HepG2 (cell line): Measurements from ENCODE around the gene TEDC1. TPM values are rescaled to one million over a fixed set of nuclear protein-coding genes. Genes with fewer than 3 reads are reported as not detected.

Experiments used
- CEBPG ChIP-seq: IDR thresholded peaks from 2 replicates; pipeline ENCODE4 v1.6.1; 2016
- ERF ChIP-seq: IDR thresholded peaks from 2 replicates; pipeline ENCODE4 v1.6.1; 2018; ENCODE audit warnings: missing biosample characterization, missing genetic modification reagents
- FOXO4 ChIP-seq: sonication (generic); formaldehyde crosslinking; conservative IDR thresholded peaks from 2 replicates; pipeline ENCODE4 v1.8.1; 2023; ENCODE audit warnings: missing genetic modification reagents
- KAT8 ChIP-seq: IDR thresholded peaks from 2 replicates; pipeline ENCODE4 v1.6.1; 2016; ENCODE audit warnings: missing genetic modification reagents, missing compliant biosample characterization
- KLF16 ChIP-seq, 2 experiments: sonication (generic) in 1 of 2; formaldehyde crosslinking in 1 of 2; IDR thresholded peaks; 2 replicates each; pipeline versions ENCODE4 v1.6.1 to v1.8.0; 2016 to 2023; ENCODE audit warnings: missing genetic modification reagents in 2 of 2, missing compliant biosample characterization in 1 of 2
- MYC ChIP-seq: sonication (generic); formaldehyde crosslinking; IDR thresholded peaks from 2 replicates; pipeline ENCODE4 v1.9.0; 2021; ENCODE audit warnings: missing genetic modification reagents, borderline replicate concordance
- YY1 ChIP-seq: IDR thresholded peaks from 2 replicates; pipeline ENCODE4 v1.6.1; 2011; ENCODE audit warnings: low read length, low read depth, moderate library complexity, mild to moderate bottlenecking; ENCODE audit not compliant: insufficient read depth, insufficient replicate concordance
- ZBTB44 ChIP-seq: sonication (generic); formaldehyde crosslinking; IDR thresholded peaks from 2 replicates; pipeline ENCODE4 v1.4.0; 2020; ENCODE audit warnings: missing genetic modification reagents
- ZFP36L1 ChIP-seq: sonication (generic); formaldehyde crosslinking; IDR thresholded peaks from 2 replicates; pipeline ENCODE4 v1.8.0; 2022; ENCODE audit warnings: mild to moderate bottlenecking, missing genetic modification reagents, moderate library complexity
- ZFP37 ChIP-seq: sonication (generic); formaldehyde crosslinking; IDR thresholded peaks from 2 replicates; pipeline ENCODE4 v1.4.0; 2020; ENCODE audit warnings: missing genetic modification reagents, borderline replicate concordance
- ZHX2 ChIP-seq, 2 experiments: sonication (generic) in 1 of 2; formaldehyde crosslinking in 1 of 2; IDR thresholded peaks; 2 replicates each; pipeline versions ENCODE4 v1.6.1 to v1.9.0; 2014 to 2022; ENCODE audit warnings: antibody characterized with exemption in 1 of 2, borderline replicate concordance in 1 of 2, inconsistent platforms in 1 of 2, low read depth in 1 of 2, missing genetic modification reagents in 1 of 2
- ZNF124 ChIP-seq: sonication (generic); formaldehyde crosslinking; IDR thresholded peaks from 2 replicates; pipeline ENCODE4 v1.4.0; 2020; ENCODE audit warnings: missing genetic modification reagents
- ZNF382 ChIP-seq: sonication (generic); formaldehyde crosslinking; IDR thresholded peaks from 2 replicates; pipeline ENCODE4 v1.5.0; 2020; ENCODE audit warnings: missing genetic modification reagents, mild to moderate bottlenecking, borderline replicate concordance
- ZNF512B ChIP-seq: sonication (generic); formaldehyde crosslinking; IDR thresholded peaks from 2 replicates; pipeline ENCODE4 v1.5.1; 2020; ENCODE audit warnings: missing genetic modification reagents, mild to moderate bottlenecking, borderline replicate concordance
- ZNF891 ChIP-seq: sonication (generic); formaldehyde crosslinking; IDR thresholded peaks from 2 replicates; pipeline ENCODE4 v1.5.0; 2020; ENCODE audit warnings: mild to moderate bottlenecking, missing genetic modification reagents
- polyA plus RNA-seq, 8 experiments: library from polyadenylated mRNA; depleted of rRNA in 3 of 8; stranded (reverse) in 7 of 8; unstranded in 1 of 8; fragments of >200 nt; fragmentation: Illumina TruSeq in 4 of 8; extraction: Trizol in 4 of 8; gene quantifications; 2 replicates each; pipeline versions ENCODE4 v1.2.1 to v1.2.3, GENCODE V29; 2011 to 2016; ENCODE audit warnings: low read depth in 4 of 8, missing spikeins in 1 of 8, mixed read lengths in 1 of 8; ENCODE audit not compliant: insufficient read depth in 1 of 8
- total RNA-seq, 5 experiments: library from RNA; depleted of rRNA; stranded (reverse); fragments of >200 nt; fragmentation: Illumina TruSeq; extraction: Trizol; gene quantifications; 2 replicates each; pipeline ENCODE4 v1.2.3, GENCODE V29; 2016; ENCODE audit warnings: low read depth in 1 of 5

Gene TEDC1
- total and polyA plus RNA-seq, 2 of the 13 experiments (the other 11 are each of a cell fraction or from before 2014, with no cell fraction given), result 5.7 to 27.4 TPM

GRCh38 chr14:105499256-105500035, 8.4 kb downstream of the TEDC1 start (continued):
- TF ChIP-seq ZHX2 (IDR thresholded peaks at IDR 0.05; ENCODE audit: low read depth), result no peak
- TF ChIP-seq ZHX2 (CRISPR knock-in tag; IDR thresholded peaks at IDR 0.05; ENCODE audit: borderline replicate concordance), result no peak
- TF ChIP-seq YY1, result peak; percentile 55
- no peak for TF ChIP-seq ZBTB44 (CRISPR knock-in tag)
- no peak; the same call in 1 of the 2 replicates for TF ChIP-seq CEBPG (CRISPR knock-in tag)
- TF ChIP-seq ZNF382 (CRISPR knock-in tag), result no peak
- TF ChIP-seq ZNF891 (CRISPR knock-in tag), result no peak; the same call in none of the 2 replicates
- TF ChIP-seq ZFP36L1 (CRISPR knock-in tag), result no peak; the same call in 1 of the 2 replicates
- TF ChIP-seq MYC (CRISPR knock-in tag), result peak; percentile 94
- TF ChIP-seq ERF (CRISPR knock-in tag), result 0 out of 2 replicates have a peak, but pooled peaks have one; percentile 43
- peak in 1 of 2 experiments; percentile 53; a peak in 1 of 4 replicates for TF ChIP-seq KLF16 (CRISPR knock-in tag; IDR thresholded peaks at IDR 0.05)
- no peak for TF ChIP-seq ZNF124
- peak; percentile 82 for TF ChIP-seq ZFP37 (CRISPR knock-in tag)
- peak; percentile 56 for TF ChIP-seq KAT8 (CRISPR knock-in tag)
- no peak for TF ChIP-seq FOXO4 (CRISPR knock-in tag)
- TF ChIP-seq ZNF512B (CRISPR knock-in tag), result no peak
